ENCODE results near the gene SIVA1.

DNA sequence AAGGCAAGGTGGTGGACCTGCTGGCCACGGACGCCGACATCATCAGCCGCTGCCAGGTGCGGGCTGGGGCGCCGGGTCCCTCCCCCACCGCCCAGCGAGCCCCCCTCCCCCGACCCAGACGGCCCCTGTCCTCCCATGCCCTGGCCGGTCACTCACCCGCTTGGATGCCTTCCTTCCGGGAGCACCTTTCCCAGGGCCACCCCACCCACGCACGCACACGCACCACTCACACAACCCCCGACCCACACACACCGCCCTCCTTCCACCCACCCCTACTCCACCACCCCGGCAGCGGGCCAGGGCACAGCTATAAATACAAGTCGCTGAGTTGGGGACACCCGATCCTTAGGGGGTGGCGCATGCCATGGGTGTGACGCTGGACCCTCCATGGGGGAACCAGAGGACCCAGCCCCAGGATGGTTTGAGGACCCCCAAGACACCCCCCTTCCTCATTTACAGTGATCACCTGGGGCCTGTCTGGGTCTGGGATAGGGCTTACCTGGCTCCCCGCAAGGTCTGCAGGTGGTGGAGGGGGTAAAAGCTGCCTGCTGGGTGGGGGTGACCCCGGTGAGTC, 28.5 kb upstream of the SIVA1 start:
- TF ChIP-seq, protein P1, sequence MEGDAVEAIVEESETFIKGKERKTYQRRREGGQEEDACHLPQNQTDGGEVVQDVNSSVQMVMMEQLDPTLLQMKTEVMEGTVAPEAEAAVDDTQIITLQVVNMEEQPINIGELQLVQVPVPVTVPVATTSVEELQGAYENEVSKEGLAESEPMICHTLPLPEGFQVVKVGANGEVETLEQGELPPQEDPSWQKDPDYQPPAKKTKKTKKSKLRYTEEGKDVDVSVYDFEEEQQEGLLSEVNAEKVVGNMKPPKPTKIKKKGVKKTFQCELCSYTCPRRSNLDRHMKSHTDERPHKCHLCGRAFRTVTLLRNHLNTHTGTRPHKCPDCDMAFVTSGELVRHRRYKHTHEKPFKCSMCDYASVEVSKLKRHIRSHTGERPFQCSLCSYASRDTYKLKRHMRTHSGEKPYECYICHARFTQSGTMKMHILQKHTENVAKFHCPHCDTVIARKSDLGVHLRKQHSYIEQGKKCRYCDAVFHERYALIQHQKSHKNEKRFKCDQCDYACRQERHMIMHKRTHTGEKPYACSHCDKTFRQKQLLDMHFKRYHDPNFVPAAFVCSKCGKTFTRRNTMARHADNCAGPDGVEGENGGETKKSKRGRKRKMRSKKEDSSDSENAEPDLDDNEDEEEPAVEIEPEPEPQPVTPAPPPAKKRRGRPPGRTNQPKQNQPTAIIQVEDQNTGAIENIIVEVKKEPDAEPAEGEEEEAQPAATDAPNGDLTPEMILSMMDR (IDR thresholded peaks at IDR 0.05), result no peak
- no peak for TF ChIP-seq POLR2A (IDR thresholded peaks at IDR 0.05)

Data from esophagus squamous epithelium (tissue), 4 donors.